T-helper 9 cell (primary cell): ENCODE data around the gene SMIM17.
"Not testable (repeated sequence)": the region's sequence is repeated elsewhere in the genome, so short reads cannot be mapped to it uniquely, and the experiment has no call there.

Experiments
- DNase-seq: peaks from one replicate; pipeline ENCODE4 v3.0.0-alpha.2; 2020

Gene SMIM17

DNA sequence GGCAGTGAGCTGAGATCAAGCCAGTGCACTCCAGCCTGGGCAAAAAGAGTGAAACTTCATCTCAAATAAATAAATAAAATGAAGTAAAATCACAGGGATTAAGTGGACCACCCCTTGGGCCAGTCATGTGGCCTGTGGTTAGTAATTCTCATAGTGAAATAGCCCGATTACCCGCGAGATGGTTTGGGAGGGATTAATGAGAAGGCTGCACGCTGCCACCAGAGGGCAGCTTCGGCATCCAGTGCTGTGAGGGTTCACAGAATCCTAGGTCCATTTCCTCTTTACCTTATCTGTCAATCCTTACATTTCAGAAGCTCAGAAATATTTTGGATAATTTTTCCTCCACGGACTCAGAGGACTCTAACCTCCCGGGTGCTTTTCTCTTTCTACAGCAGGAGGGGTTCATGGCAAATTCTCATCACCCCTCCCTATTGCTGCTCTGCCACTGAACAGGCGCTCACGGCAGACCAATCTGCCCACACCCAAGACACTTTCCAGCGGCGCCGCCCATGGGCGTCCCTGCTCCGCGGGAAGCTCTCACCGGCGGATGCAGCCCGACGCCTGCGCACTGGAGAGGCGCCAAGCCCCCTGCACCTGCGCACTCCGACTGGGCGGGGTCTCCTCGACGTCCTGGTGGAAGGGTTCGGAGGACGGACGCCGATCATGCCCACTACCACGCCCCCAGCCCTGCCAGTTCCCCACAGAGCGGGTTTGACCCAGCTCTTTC, 17.6 kb downstream of the SMIM17 start:
- DNase-seq: no peak

DNA sequence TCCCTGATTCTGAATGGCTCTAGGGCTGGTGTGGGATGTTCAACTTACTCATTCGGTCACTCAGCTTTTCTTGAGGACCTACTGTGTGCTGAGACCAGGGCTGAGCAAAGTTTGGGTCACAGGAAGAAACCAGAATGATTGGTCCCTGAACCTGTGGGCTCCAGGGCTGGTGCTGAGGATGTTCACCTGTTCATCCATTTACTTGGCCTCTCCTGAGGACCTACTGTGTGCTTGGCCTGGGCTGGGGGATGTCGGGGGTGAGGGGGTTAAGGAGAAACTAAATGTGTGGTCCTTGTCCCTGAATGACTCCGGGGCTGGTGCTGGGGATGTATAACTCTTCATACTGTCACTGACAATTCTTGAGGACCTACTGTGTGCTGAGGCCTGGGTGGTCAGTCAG, 18.3 kb downstream of the SMIM17 start:
- DNase-seq: no peak

DNA sequence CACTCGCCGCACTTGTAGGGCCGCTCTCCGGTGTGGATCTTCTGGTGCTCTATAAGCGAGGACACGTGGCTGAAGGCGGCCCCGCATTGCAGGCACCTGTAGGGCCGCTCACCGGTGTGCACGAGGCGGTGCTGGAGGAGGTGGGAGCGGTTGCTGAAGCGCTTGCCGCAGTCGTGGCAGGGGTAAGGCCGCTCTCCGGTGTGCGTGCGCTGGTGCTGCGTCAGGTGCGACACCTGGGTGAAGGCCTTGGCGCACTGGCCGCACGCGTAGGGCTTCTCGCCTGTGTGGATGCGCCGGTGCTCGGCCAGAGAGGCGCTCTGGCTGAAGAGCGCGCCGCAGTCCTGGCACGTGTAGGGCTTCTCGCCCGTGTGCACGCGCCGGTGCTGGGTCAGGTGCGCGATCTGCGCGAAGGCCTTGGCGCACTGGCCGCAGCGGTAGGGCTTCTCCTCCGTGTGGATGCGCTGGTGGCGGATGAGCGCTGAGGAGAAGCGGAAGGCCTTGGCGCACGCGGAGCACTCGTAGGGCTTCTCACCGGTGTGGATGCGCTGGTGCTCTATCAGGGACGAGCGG, 21.1 kb downstream of the SMIM17 start:
- no peak for DNase-seq

DNA sequence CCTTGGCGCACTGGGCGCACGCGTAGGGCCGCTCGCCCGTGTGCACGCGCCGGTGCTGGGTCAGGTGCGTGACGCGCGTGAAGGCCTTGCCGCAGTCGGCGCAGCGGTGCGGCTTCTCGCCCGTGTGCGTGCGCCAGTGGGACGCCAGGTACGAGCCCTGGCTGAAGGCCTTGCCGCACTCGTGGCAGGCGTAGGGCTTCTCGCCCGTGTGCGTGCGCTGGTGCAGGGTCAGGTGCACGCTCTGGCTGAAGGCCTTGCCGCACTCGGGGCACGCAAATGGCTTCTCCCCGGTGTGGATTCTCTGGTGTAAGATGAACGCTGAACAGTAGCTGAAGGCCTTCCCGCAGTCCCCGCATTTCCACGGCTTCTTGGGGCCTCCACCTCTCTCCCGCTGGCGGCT, 21.6 kb downstream of the SMIM17 start:
- DNase-seq: no peak

DNA sequence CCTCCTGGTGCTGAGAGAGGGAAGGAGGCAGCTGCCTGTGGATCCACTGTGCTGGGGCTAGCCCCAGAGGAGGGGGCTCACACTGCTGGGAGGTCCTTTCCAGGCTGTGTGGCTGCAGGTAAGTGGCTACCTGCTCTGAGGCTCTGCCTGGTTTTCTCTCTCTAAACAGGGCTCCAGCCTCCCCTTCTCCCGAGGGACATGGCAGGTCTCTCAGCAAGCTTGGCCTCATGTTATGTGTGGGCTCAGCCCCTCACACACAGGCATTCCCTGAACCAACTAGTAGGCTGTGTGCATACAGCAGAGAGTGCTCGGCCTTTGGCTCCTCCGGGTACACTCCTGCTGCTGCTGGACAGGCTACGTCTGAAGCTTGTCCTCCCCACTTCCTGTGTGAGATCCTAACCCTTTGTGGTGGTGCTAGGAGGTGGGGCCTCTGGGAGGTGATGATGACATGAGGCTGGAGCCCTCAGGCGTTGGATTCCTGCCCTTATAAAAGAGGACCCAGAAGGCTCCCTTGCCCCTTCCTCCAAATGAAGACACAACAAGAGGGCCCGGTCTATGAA, 24.4 kb downstream of the SMIM17 start:
- no peak for DNase-seq

DNA sequence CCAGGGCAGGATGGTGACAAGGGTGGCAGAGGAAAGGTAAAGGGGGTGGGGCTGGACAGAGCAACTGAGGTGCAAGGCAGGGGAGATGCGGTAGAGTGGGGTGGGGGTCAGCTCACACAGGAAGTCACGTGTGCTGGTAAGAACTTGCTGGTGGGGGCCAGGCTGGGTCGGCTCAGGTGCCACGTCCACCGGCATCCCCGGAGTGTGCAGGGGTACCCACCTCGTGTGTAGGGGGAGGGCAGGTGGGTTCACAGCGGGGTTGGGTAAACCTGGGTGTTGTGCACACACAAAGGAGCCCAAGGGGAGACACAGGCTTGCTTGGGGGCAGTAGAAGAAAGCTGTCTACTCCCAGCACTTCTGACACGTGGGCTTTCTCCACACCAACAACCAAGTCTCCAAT, 25.7 kb downstream of the SMIM17 start:
- no peak for DNase-seq

DNA sequence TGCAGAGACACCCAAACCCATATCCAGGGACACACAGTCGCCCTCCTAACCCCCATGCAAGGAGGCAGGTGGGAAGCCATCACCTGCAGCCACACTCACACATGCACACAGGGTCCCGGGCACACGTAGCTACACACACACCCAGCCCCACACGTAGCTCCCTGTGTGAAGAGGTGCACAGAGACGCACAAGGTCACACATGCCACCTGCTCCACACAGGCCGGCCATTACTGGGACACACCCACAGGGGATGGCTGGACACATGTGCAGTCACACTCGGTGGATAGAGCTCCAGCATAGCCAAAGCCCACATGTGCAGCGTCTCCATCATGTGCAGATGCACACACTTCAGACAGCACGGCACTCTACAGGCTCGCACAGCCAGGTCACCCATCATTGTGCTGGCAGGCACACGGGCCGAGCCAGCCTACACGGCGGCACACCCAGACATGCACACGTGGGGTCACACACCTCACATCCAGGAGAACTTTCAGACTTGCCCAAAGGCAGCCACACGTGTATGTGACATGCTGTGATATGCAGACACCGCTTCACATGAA, 27.5 kb downstream of the SMIM17 start:
- no peak for DNase-seq

DNA sequence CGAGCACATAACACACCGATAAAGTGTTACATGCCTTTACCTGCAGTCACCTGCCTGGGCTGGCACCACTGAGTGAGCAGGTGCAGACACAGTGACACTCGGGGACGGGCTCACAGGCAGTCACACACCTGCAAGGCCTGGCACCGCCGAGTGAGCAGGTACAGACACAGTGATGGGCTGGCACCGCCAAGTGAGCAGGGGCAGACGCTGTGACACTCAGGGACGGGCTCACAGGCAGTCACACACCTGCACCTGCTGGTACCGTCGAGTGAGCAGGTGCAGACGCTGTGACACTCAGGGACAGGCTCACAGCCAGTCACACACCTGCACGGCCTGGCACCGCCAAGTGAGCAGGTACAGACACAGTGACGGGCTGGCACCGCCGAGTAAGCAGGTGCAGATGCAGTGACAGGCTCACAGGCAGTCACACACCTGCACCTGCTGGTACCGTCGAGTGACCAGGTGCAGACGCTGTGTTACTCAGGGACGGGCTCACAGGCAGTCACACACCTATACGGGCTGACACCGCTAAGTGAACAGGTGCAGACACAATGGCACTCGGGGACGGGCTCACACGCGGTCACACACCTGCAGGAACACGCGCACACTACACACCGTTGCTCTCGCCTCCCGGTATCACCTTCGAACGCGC, 28.1 kb downstream of the SMIM17 start:
- DNase-seq: no peak

DNA sequence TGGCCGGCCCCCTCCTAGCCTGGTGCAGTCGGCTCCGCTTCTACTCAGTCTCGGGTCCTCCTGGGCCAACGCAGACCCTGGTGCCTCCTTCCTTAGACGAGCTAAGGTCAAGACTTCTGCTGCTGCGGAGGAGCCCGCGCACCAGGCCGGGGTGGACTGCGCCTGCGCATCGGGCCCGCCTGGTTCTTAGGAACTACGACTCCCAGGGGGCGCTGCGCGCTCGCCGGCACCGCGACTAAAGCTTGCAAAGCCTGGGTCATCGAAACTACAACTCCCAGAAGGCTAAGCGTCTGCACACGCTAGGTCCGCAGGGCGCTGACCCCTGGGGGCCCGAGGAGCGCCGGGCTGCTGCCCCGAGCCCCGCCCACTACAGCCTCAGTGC, 28.6 kb downstream of the SMIM17 start, which contains the start of gene ZNF835:
Gene ZNF835, minus strand, starts transcription at position 145 of the 382 bp plus-strand sequence. CDS start 6,559 bp downstream, outside the sequence.
- DNase-seq: peak; percentile 60

DNA sequence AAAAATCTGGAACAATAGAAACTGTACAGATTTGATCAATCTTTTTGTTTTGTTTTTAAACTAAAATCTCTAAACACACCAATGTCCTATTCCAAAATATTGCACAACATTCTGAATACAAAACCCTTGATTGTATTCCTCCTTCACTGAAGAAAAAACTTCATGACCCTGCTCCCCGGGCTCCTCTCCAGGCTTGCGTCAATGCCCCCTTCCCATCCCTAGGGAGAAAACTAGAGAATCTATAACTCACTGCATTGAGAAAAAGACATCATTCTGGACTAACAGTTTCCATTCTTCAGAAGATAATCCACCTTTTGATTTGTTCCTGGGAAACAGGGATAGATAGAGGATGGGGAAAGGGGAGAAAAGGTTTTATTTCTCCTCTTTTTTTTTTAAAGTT, 29.7 kb downstream of the SMIM17 start:
- DNase-seq: not testable (repeated sequence)

DNA sequence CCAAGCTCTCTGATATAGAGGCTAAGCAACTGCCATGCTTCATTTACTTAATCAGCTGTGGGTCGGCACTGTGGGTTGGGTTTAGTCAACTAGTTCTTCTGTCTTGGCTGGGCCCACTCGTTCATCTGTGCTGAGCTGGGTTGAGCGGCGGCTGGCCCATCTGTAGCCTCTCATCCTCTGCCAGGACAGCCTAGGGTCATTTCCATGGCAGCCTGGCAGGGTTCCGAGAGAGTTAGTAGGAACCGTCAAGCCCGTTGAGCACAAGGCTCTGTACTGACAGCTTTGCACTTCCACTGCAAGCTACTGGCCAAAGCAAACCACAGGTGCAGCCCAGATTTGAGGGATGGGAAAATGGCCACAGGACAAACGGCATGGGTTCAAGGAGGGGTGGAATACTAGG, 35.2 kb downstream of the SMIM17 start:
- no peak for DNase-seq

DNA sequence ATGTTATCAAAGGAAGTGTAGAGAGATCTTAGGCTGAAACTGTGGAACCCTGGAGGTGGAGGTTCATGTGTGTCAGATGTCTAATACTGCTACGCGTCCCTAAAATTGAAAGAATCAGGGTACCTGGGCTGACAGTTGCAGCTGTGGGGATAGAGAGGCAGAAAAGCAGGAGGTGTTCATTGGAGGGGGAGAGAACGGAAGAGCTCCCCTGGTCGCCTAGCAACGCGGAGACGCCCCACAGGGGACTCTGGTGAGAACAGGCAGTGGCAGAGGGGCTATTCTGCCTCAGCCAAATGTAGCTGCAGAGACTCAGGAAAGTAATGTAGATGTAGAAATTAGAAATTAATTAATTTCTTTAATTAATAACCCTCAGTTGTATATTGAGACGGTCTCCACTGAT, 38.7 kb downstream of the SMIM17 start:
- DNase-seq: no peak

DNA sequence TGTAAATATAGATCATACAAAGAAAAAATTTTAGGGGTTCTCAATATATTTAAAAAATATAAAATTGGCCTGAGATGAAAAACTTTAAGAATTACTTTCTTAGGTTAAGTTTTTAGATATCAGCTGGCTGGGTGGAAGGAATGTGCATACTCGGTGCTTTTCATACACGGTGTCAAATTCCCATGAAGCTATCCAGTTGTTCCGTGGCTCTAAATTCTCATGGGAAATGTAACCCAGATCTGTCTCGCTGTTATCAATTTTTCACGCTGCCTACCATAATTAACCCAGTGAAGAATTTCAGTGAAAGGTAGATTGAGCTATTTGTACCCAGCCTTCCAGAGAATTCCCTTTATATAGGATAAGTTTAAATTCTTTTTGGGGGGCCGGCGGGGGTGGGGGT, 40.2 kb downstream of the SMIM17 start:
- no peak for DNase-seq

DNA sequence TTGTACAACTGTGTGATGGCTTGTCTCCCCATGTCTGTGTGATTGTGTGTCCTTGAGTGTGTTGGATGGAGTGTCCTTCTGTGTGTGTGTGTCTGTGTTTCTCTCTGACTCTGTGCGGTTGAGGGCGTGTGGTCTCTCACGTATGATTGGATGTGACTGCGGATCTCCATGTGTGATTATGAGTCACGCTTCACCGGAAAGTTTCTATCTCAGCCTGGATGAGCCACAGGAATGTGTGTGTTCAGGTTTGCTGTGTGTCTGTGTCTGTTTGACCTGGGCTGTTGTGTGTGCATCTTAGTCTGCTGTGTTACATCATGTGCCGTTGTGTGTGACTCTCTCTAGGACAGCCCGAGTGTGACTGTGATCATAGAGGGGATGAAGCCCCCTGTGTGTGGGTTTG, 44.1 kb downstream of the SMIM17 start:
- no peak for DNase-seq

DNA sequence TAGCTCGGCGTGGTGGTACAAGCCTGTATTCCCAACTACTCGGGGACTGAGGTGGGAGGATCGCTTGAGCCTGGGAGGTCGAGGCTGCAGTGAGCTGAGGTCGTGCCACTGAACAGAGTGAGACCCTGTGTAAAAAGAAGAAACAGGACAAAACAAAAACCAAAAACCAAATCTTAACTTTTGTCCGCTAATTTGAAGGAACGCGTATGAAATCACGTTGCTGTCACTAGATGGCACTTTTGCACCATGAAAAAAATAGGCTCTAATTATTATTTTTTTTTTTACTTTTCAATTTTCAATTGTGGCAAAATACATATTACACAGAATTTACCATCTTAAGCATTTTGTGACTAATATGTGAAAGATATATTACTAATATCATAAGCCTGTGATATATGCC, 46.2 kb downstream of the SMIM17 start:
- no peak for DNase-seq

DNA sequence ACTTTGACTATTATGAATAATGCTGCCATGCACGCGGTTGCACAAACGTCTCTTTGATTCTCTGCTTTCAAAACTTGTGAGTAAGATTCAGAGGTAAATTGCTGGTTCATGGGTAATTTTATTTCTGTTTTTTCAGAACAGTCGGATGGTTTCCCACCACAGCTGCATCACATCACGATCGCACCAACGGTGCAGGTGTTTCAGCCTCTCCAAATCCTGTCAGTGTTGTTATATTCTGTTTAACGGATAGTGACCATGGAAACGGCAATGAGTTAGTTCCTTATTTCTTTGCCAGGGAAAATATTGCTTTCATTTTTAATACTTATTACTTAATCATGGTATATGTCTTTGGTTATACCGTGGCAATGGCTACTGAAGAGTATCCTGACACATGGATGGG, 47.7 kb downstream of the SMIM17 start:
- no peak for DNase-seq

DNA sequence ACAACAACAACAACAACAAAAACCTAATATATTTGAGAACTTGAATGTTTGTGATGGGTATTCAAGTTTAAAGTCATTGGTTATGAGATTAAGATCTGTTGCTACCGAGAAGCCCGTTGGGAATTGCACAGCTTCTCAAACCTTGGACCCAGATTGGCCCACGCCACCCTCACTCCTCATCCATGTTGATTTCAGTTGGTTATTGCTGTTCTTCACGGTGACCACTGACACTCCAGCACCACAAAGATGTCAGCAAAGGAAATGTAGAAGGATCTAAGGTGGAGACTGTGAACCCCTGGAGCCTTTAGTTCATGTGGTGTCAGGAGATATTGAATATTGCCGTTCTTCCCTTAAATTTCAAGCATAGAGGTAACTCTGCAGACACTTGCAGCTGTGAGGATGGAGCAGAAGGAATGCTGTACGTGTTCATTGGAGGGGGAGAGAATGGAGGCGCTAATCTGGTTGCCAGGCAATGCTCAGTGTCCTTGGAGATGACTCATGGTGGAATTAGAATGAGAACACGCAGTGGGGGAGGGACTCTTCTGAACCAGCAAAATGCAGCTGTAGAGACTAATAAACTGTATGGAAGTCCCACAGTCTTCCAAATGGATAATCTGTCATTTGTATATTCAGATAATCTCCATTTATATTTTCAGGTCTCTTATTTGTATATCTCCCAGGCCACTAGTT, 49.4 kb downstream of the SMIM17 start:
- DNase-seq: no peak

DNA sequence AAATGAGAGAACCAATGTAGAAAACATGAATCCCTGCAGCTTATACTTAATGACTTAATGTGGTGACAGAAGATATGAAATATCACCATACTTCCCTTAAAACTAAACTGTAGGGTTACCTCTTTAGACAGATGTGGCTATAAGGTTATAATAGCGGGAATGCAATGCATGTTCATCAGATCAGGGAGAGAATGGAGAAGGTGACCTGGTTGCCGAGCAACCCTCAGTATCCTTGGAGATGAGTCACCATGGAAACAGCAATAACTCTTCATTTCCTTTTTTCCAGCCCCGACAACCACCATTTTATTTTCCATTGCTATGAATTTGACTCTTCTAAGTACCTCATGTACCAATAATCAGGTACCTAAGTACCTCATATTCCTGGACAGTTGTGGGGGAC, 56.6 kb downstream of the SMIM17 start:
- DNase-seq: no peak

DNA sequence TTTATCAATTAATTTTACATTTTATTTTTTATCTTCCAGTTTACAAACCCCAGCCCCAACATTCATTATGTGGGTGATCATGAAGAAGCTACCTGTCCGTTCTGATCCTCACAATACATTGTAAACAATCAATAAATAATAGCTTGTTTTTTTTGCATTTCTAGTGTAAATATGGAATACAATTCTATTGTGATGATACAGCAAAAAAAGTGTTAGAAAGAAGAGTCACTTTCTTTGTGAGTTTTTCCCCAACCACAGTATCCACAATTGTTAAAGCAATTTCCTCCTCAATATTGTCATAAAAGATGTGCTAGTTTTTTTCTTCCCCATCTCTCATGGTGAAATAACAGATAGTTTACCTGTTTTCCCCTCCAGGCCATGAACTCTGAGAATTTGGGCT, 58.9 kb downstream of the SMIM17 start:
- DNase-seq: no peak

DNA sequence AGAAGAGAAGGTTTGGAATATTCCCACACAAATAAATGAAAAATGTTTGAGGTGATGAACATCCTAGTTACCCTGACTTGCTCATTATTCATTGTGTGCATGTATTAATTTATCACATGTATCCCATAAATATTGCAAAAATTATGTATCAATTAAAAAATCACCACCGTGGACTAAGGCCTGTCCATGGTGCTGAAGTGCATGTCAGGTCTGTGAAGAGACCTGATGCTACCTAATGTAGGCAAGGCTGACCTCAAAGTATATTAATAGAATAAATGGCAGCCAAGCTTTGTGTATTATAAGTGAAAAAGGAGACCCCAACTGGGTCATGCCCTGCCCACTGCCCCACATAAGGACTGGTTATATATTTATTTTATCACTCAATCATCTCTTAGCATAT, 63.0 kb downstream of the SMIM17 start:
- no peak for DNase-seq
